ENCODE measurements around the gene TMEM151B.

The TMEM151B gene

DNA sequence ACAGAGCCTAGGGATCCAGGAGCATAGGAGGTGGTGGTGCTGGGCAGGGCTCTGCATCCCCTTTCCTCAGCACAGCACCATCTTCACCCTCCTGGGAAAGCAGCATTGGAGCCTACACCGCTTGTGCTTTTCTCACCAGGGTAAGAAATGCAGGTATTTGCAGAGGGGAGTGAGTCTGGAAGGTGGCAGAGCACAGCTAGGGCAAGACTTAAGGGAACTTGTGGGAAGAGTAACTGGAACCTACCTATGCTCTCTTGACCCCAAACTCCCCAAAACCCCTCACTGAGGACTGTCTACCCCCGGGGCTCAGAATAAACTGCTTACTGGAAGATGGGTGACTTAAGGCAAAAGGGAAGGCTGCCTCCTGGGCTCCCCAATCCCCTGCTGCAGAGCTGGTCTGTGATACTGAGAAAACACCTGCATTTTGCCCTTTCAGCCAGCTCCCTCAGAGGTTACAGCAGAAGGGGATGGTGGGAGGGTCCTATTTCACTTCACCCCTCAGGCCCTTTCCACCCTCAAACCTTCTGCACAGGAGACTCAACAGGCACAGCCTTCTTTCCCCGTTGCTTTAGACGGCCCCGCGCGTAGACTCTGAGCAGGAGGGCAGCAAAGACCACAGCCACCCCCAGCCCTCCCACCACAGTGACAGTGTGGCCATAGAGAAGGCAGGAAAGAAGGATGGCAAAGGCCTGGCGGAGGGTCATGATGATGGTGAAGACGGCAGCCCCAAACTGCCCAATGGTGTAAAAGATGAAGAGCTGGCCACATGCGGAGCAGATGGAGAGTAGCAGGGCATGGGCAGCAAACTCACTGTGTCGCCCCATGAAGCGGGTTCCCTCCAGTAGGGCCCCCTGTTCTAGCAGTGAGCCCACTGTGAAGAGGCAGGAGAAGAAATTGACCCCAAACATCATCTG, 15.8 kb upstream of the TMEM151B start:
- no peak overlapping the region for H3K4me3 ChIP-seq (ENCODE audit: low read depth, low read length)
- DNase-seq (ENCODE audit: low read depth): peak; percentile 45
- TF ChIP-seq MYC (IDR thresholded peaks at IDR 0.05; ENCODE audit: low read depth, low read length): no peak
- TF ChIP-seq, protein P1, sequence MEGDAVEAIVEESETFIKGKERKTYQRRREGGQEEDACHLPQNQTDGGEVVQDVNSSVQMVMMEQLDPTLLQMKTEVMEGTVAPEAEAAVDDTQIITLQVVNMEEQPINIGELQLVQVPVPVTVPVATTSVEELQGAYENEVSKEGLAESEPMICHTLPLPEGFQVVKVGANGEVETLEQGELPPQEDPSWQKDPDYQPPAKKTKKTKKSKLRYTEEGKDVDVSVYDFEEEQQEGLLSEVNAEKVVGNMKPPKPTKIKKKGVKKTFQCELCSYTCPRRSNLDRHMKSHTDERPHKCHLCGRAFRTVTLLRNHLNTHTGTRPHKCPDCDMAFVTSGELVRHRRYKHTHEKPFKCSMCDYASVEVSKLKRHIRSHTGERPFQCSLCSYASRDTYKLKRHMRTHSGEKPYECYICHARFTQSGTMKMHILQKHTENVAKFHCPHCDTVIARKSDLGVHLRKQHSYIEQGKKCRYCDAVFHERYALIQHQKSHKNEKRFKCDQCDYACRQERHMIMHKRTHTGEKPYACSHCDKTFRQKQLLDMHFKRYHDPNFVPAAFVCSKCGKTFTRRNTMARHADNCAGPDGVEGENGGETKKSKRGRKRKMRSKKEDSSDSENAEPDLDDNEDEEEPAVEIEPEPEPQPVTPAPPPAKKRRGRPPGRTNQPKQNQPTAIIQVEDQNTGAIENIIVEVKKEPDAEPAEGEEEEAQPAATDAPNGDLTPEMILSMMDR (IDR thresholded peaks at IDR 0.05; ENCODE audit: low read depth, low read length): no peak
- TF ChIP-seq, protein P2, sequence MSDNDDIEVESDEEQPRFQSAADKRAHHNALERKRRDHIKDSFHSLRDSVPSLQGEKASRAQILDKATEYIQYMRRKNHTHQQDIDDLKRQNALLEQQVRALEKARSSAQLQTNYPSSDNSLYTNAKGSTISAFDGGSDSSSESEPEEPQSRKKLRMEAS (IDR thresholded peaks at IDR 0.05; ENCODE audit: low read depth, low read length): no peak
- no peak for TF ChIP-seq POLR2A (IDR thresholded peaks at IDR 0.05; ENCODE audit: extremely low read depth, insufficient read length)

DNA sequence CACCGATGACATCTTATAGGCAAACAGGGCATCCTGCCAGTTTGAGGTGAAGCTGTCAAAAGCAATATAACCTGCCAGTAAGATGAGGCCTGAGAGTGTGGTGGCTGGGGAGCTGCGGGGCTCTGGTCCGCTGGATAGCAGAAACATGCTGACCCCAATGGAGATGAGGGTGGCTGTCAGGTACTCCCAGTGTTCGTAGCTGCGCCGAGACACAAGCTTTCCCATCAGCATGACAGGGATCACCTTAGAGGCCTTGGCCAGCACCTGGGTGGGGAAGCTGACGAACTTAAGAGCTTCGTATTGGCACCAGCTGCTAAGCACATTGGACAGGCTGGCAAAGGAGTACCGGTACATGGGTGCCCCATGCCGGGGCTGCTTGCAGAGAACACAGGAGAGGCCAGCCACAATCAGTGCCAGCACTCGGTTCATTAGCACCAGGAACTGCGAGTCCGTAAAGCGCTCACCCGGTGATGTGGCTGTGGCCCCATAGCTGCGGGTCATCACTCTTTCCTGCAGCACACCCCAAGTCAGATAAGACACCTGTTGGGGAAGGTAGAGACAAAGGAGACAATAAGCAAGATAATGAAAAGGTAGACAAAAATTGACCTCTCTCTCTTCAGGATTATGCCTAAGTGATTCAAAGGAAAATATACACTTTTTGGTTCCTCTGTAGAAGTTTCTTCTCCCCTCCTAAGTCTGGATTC, 15.0 kb upstream of the TMEM151B start:
- DNase-seq (ENCODE audit: low read depth): peak; percentile 47
- peak overlapping the region; percentile 83 for H3K4me3 ChIP-seq (ENCODE audit: low read depth, low read length)
- TF ChIP-seq, protein P2 (IDR thresholded peaks at IDR 0.05; ENCODE audit: low read depth, low read length): no peak
- peak; percentile 11 for TF ChIP-seq POLR2A (IDR thresholded peaks at IDR 0.05; ENCODE audit: extremely low read depth, insufficient read length)

DNA sequence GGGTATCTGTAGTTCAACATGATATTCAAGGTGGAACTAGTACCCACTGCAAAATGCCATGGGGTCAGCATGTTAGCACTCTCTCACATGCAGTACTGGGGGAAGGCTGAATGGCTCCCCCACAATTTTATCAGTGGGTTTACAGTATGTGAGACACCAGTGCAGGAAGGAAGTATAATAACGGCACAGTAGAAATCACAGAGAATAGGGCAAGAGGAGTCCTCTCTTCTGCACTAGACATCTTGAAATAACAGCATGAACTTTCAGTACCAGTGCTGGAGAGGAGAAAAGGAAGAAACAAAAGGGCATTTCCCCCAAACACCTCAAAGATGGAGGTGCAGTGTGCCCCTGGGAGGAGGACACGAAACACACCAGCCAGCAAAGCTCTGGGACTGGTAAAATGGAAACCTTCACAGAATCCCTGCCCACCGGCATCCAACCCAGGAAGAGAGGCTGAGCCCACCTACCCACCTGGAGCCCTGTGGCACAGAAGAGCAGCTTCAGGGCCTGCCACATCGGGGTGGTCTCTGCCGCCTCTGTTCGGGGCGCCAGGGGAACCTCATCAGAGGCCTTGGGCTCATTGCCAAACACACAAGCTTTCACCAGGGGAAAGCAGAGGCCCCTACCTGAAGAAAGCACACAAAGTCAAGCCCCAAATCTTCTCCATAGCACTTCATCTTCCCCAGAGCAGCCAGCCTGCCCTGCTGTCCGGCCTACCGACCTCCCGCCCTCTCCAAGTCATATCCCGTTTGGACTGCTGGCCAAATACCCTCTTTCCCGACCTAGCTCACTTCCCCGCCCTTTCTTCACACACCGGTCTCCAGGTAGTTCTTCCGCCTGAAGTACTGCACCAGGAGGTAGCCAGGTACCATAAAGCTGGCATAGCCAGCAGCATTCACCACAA, 14.1 kb upstream of the TMEM151B start:
- TF ChIP-seq POLR2A (IDR thresholded peaks at IDR 0.05; ENCODE audit: extremely low read depth, insufficient read length) (no peak), MYC (IDR thresholded peaks at IDR 0.05; ENCODE audit: low read depth, low read length) (no peak)
- TF ChIP-seq, protein P2 (IDR thresholded peaks at IDR 0.05; ENCODE audit: low read depth, low read length): no peak
- TF ChIP-seq, protein P1 (IDR thresholded peaks at IDR 0.05; ENCODE audit: low read depth, low read length): no peak
- H3K4me3 ChIP-seq (ENCODE audit: low read depth, low read length): peak overlapping the region; percentile 83
- peak; percentile 52 for DNase-seq (ENCODE audit: low read depth)

DNA sequence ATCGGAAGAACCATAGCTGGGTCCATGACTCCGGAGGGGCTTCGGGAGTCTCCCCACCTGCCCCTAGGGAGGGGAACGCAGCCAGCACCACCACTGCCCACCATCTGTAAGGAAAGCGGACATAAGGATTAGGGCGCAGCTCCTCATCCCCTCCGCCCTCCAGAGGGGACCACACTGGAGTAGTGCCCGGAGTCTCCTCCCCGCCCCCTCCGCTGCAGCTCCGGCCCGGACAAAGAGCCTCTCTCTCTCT, 13.6 kb upstream of the TMEM151B start:
- H3K4me3 ChIP-seq (ENCODE audit: low read depth, low read length): peak overlapping the region; percentile 83
- no peak for DNase-seq (ENCODE audit: low read depth)
- no peak for TF ChIP-seq MYC (IDR thresholded peaks at IDR 0.05; ENCODE audit: low read depth, low read length)
- TF ChIP-seq, protein P1 (IDR thresholded peaks at IDR 0.05; ENCODE audit: low read depth, low read length): no peak
- no peak for TF ChIP-seq POLR2A (IDR thresholded peaks at IDR 0.05; ENCODE audit: extremely low read depth, insufficient read length)
- TF ChIP-seq, protein P2 (IDR thresholded peaks at IDR 0.05; ENCODE audit: low read depth, low read length): no peak

DNA sequence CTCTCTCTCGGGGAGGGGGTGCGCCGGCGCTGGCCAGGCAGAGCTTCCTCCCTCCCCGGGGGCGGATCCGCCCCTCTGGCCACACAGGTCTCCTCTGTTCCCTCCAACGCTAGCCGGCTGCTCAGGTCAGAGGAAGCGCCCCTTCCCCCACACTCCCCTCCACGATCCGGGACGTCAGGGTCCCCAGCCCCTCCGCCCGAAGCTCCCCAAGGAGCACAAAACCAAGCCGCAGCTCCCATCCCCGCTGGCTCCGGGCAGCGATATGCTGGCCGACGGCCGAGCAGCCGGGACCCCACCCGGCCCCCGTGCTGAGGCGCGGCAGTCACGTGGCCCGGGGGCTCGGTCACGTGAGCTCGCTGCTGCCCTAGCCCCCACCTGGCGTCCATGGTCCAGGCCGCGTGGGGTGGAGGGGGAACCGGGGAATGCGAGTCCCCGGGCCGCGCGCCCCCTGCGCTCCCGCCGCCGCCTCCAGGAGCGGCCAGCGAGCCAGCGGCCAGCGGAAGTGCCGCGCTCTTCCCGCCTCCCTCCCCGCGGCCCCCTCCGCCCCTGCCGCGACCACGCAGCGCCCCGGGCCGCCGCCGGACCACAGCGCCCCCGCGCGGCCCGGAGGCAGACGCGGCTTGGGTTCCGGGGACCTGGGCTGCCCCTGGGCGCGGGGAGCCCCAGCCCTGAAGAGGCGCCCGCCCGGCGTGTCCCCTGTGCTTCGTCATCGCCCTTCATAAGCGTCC, 13.1 kb upstream of the TMEM151B start, which contains the start of gene SLC35B2:
Gene SLC35B2 (minus strand): TSS at position 504 of the 728 bp plus-strand sequence. CDS start 118 bp downstream, at position 386.
- H3K4me3 ChIP-seq (ENCODE audit: low read depth, low read length): peak within 1 kb of the TSS; percentile 83
- peak; percentile 89 for DNase-seq (ENCODE audit: low read depth)
- TF ChIP-seq POLR2A (IDR thresholded peaks at IDR 0.05; ENCODE audit: extremely low read depth, insufficient read length) (peak; percentile 68), MYC (IDR thresholded peaks at IDR 0.05; ENCODE audit: low read depth, low read length) (peak; percentile 80)
- TF ChIP-seq, protein P1 (IDR thresholded peaks at IDR 0.05; ENCODE audit: low read depth, low read length): peak; percentile 29
- TF ChIP-seq, protein P2 (IDR thresholded peaks at IDR 0.05; ENCODE audit: low read depth, low read length): peak; percentile 96

Data from NB4 (cell line).